ENCODE data around the gene NRIP1. TPM values are rescaled to one million over a fixed set of nuclear protein-coding genes. Genes with fewer than 3 reads are reported as not detected.

NRIP1 gene
- total RNA-seq, 1 experiment from 2014 or later = 29.6 TPM

DNA sequence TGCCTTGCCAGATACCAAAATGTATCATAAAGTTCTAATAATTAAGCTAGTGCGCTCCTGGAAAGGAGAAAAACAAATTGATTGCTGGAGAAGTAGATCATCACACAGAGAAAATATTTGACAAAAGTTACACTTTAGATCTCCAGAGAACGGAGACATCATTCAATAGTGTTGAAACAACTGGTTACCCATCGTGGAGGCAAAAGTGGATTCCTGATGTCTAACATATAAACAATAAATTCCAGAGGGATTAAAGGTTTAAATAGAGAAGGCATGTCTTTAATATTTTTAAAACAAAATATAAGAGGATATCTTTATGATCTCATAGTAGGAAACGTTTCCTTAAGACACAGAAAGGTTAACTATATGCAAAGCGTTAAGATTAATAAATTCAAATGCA, 41.0 kb downstream of the NRIP1 start:
- H4K20me1 ChIP-seq (ENCODE audit: insufficient read depth) = no peaks in the 10 kb centered on the region
- H3K4me1 ChIP-seq (ENCODE audit: control insufficient read depth in 1 of 2, insufficient read depth in 2 of 2, low read length in 2 of 2) = no peaks in the 10 kb centered on the region
- POLR2A ChIA-PET = no interaction called here
- no peak overlapping the region for H3K9ac ChIP-seq (ENCODE audit: low read length)
- no peak overlapping the region for H3K4me3 ChIP-seq (replicated peaks in 1 of 2; ENCODE audit: low read depth in 1 of 2, low read length in 2 of 2)
- no peaks in the 10 kb centered on the region for H3K27me3 ChIP-seq (ENCODE audit: insufficient read depth, low read length)
- no TSS peak for BruUV-seq (replicated peaks)
- no peaks in the 10 kb centered on the region for H3K9me3 ChIP-seq (ENCODE audit: control insufficient read depth in 1 of 2, insufficient read depth in 1 of 2, low read depth in 1 of 2, low read length in 2 of 2)
- DNase-seq (ENCODE audit: low read depth, low spot score) (no peak), ATAC-seq (no peak)
- no peak for TF ChIP-seq YY1 (IDR thresholded peaks at IDR 0.05; ENCODE audit: extremely low read depth, insufficient replicate concordance, low read depth, low read length)
- no peak for TF ChIP-seq POLR2AphosphoS5 (IDR thresholded peaks at IDR 0.05; ENCODE audit: low read depth, low read length)
- TF ChIP-seq, protein P1, sequence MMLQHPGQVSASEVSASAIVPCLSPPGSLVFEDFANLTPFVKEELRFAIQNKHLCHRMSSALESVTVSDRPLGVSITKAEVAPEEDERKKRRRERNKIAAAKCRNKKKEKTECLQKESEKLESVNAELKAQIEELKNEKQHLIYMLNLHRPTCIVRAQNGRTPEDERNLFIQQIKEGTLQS (IDR thresholded peaks at IDR 0.05) = no peak
- TF ChIP-seq, protein P2, sequence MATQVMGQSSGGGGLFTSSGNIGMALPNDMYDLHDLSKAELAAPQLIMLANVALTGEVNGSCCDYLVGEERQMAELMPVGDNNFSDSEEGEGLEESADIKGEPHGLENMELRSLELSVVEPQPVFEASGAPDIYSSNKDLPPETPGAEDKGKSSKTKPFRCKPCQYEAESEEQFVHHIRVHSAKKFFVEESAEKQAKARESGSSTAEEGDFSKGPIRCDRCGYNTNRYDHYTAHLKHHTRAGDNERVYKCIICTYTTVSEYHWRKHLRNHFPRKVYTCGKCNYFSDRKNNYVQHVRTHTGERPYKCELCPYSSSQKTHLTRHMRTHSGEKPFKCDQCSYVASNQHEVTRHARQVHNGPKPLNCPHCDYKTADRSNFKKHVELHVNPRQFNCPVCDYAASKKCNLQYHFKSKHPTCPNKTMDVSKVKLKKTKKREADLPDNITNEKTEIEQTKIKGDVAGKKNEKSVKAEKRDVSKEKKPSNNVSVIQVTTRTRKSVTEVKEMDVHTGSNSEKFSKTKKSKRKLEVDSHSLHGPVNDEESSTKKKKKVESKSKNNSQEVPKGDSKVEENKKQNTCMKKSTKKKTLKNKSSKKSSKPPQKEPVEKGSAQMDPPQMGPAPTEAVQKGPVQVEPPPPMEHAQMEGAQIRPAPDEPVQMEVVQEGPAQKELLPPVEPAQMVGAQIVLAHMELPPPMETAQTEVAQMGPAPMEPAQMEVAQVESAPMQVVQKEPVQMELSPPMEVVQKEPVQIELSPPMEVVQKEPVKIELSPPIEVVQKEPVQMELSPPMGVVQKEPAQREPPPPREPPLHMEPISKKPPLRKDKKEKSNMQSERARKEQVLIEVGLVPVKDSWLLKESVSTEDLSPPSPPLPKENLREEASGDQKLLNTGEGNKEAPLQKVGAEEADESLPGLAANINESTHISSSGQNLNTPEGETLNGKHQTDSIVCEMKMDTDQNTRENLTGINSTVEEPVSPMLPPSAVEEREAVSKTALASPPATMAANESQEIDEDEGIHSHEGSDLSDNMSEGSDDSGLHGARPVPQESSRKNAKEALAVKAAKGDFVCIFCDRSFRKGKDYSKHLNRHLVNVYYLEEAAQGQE (IDR thresholded peaks at IDR 0.05; ENCODE audit: low read depth) = no peak
- no peak for TF ChIP-seq CEBPB (IDR thresholded peaks at IDR 0.05; ENCODE audit: low read depth)
- no peak for TF ChIP-seq SRF (IDR thresholded peaks at IDR 0.05; ENCODE audit: low read depth)
- TF ChIP-seq EZH2 (IDR thresholded peaks at IDR 0.05) = no peak
- no peak for TF ChIP-seq ZFX (IDR thresholded peaks at IDR 0.05)
- TF ChIP-seq TCF7L2 (IDR thresholded peaks at IDR 0.05; ENCODE audit: borderline replicate concordance, extremely low read depth, insufficient read depth, insufficient read length) = no peak
- TF ChIP-seq JUND (IDR thresholded peaks at IDR 0.05) = no peak
- TF ChIP-seq, protein P3, sequence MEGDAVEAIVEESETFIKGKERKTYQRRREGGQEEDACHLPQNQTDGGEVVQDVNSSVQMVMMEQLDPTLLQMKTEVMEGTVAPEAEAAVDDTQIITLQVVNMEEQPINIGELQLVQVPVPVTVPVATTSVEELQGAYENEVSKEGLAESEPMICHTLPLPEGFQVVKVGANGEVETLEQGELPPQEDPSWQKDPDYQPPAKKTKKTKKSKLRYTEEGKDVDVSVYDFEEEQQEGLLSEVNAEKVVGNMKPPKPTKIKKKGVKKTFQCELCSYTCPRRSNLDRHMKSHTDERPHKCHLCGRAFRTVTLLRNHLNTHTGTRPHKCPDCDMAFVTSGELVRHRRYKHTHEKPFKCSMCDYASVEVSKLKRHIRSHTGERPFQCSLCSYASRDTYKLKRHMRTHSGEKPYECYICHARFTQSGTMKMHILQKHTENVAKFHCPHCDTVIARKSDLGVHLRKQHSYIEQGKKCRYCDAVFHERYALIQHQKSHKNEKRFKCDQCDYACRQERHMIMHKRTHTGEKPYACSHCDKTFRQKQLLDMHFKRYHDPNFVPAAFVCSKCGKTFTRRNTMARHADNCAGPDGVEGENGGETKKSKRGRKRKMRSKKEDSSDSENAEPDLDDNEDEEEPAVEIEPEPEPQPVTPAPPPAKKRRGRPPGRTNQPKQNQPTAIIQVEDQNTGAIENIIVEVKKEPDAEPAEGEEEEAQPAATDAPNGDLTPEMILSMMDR (IDR thresholded peaks at IDR 0.05 in 2 of 3, conservative IDR thresholded peaks at IDR 0.05 in 1 of 3; ENCODE audit: borderline replicate concordance in 1 of 3, insufficient read depth in 1 of 3, low read depth in 2 of 3, low read length in 2 of 3) = no peak
- TF ChIP-seq EZH2phosphoT487 (IDR thresholded peaks at IDR 0.05; ENCODE audit: borderline replicate concordance) = no peak
- no peak for TF ChIP-seq ELF1 (IDR thresholded peaks at IDR 0.05; ENCODE audit: borderline replicate concordance, low read depth)
- no peak for TF ChIP-seq ZNF274 (IDR thresholded peaks at IDR 0.05; ENCODE audit: low read depth, low read length)
- no peak for TF ChIP-seq SIN3A (IDR thresholded peaks at IDR 0.05; ENCODE audit: low read depth)
- TF ChIP-seq FOSL1 (IDR thresholded peaks at IDR 0.05; ENCODE audit: low read depth) = no peak
- TF ChIP-seq, protein P4, sequence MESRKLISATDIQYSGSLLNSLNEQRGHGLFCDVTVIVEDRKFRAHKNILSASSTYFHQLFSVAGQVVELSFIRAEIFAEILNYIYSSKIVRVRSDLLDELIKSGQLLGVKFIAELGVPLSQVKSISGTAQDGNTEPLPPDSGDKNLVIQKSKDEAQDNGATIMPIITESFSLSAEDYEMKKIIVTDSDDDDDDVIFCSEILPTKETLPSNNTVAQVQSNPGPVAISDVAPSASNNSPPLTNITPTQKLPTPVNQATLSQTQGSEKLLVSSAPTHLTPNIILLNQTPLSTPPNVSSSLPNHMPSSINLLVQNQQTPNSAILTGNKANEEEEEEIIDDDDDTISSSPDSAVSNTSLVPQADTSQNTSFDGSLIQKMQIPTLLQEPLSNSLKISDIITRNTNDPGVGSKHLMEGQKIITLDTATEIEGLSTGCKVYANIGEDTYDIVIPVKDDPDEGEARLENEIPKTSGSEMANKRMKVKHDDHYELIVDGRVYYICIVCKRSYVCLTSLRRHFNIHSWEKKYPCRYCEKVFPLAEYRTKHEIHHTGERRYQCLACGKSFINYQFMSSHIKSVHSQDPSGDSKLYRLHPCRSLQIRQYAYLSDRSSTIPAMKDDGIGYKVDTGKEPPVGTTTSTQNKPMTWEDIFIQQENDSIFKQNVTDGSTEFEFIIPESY (IDR thresholded peaks at IDR 0.05; ENCODE audit: extremely low read depth, insufficient replicate concordance, low read length) = no peak
- intact Hi-C loops (cut with micrococcal nuclease) = no loop called here
- no peaks in the 10 kb centered on the region for H3K9me2 ChIP-seq (ENCODE audit: insufficient read depth)
- H3K79me2 ChIP-seq (ENCODE audit: insufficient read depth, low read length) = peaks cover 95% of the 10 kb centered on the region
- RAD21 ChIA-PET (ENCODE audit: low non-redundant PET in 1 of 2, low total read pairs in 2 of 2, uncharacterized antibody in 2 of 2, unreplicated experiment in 2 of 2) = no interaction called here
- H3K36me3 ChIP-seq (ENCODE audit: control insufficient read depth in 1 of 2, insufficient read depth in 2 of 2, low read length in 2 of 2) = no peaks in the 10 kb centered on the region
- H2AFZ ChIP-seq (ENCODE audit: low read depth, low read length, poor library complexity, severe bottlenecking) = no peak overlapping the region
- H3K4me2 ChIP-seq (ENCODE audit: low read length) = no peak overlapping the region
- H3K27ac ChIP-seq (ENCODE audit: low read depth, low read length) = no peak overlapping the region
- CTCF ChIA-PET = no interaction called here

Measured in HCT116 (cell line).